C1 segment of cervical spinal cord (tissue), 14 donors: ENCODE data around the gene VAV2.
"Not testable (repeated sequence)": the region's sequence is repeated elsewhere in the genome, so short reads cannot be mapped to it uniquely, and the experiment has no call there.

Experiments used
- DNase-seq, 14 donors: peaks; one replicate each; lab custom pipeline; 2025; lab: John Stamatoyannopoulos, UW

VAV2 gene

GRCh38 chr9:133969681-133970580, 22.2 kb downstream of the VAV2 start:
- no peak for DNase-seq

- DNase-seq = no peak
These were observed 23.0 kb downstream of the VAV2 start for GRCh38 chr9:133968966-133969617.

DNA sequence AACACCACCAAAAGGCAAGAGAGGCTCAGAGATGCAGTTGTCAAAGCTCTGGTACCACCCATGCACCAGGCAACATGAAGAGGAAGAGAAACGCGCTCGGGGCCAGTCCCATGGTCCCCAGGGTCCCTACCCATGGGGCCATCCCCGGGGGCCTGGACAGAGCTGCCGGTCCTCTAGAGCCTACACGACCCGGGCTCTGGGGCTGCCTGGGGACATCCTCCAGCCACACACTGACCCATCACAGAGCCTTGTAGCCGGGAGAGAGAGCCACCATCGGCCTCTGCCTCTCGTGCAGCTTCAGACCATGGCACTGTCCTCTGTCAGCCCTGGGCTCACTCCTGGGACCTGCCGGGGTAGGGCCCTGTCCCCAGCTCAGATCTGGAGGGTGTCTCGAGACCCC, 23.7 kb downstream of the VAV2 start:
- no peak for DNase-seq

DNA sequence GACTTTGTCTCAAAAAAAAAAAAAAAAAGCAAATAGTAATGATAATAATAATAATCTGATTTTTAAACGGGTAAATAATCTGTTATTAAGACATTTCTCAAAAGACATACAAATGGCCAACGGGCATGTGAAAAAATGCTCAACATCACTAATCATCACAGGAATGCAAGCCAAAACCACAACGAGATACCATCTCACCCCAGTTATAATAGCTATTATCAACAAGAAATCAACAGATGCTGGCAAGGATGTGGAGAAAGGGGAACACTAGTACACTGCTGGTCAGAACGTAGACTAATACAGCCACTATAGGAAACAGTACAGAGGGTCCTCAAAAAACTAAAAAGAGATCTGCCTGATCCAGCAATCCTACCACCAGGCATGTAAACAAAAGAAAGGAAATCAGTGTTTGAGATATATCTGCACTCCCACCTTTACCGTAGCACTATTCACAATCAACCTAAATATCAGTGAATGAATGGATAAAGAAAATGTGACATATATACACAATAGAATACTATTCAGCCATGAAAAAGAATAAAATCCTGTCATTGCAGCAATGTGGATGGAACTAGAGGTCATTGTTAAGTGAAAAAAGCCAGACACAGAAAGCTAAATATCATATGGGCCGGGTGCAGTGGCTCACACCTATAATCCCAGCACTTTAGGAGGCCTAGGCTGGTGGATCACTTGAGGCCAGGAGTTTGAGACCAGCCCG, 24.9 kb downstream of the VAV2 start:
- DNase-seq = no peak

DNA sequence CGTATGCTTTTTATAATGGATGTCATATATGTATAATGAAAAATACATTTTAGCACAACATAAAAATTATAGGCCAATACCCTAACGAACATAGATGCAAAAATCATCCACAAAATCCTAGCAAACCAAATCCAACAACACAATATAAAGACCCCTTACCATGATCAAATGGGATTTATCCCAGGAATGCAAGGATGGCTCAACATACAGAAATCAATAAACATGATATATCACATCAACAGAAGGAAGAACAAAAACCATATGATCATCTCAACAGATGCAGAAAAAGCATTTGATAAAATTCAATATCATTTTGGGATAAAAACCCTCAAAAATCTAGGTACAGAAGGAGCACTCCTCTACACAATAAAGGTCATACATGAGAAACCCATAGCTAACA, 27.7 kb downstream of the VAV2 start:
- no peak for DNase-seq

GRCh38 chr9:133963166-133963565, 29.0 kb downstream of the VAV2 start:
- no peak for DNase-seq

- DNase-seq = no peak
These were observed 29.8 kb downstream of the VAV2 start for GRCh38 chr9:133962341-133962740.

- DNase-seq = no peak
These were observed 30.6 kb downstream of the VAV2 start for GRCh38 chr9:133961226-133962165.

- no peak for DNase-seq
These were observed 31.5 kb downstream of the VAV2 start for GRCh38 chr9:133960568-133961129.

GRCh38 chr9:133959966-133960567, 32.1 kb downstream of the VAV2 start:
- DNase-seq = no peak

DNA sequence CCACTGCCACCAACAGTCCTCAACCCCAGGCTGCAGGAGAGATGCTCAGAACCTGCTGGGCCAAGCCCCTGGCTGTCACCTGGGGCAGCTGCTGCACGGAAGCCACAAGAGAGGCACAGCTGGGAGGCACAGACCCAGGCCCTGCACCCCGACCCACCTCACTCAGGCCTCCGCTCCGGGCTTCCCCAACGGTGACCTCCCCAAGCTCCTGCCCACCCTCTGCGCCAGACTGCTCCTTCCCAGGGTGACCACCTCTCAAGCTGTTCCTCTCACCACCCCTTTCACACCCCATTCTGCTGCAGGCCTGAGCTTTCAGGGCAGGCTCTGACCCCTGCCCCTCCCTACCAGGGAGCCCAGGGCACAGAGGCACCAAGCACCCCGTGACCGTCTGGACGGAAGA, 33.0 kb downstream of the VAV2 start:
- no peak for DNase-seq

DNA sequence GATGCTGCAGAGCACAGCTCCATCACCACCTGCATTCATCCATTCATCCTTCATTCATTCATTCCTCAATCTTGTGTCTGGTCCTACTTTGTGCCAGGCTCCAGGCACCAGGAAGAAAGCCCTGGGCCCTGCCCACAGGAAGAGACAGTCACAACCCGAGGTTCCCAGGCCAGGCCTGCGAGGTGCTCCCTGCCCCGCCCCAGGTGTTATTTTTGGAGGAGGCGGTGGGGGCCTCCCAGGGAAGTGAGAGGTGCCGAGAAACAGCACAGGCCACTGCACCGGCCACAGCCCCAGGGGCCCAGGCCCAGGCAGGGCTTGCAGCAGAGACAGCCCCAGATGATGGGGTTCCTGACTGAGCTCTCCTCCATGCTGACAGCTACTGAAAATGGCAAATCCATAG, 33.4 kb downstream of the VAV2 start:
- no peak for DNase-seq

DNA sequence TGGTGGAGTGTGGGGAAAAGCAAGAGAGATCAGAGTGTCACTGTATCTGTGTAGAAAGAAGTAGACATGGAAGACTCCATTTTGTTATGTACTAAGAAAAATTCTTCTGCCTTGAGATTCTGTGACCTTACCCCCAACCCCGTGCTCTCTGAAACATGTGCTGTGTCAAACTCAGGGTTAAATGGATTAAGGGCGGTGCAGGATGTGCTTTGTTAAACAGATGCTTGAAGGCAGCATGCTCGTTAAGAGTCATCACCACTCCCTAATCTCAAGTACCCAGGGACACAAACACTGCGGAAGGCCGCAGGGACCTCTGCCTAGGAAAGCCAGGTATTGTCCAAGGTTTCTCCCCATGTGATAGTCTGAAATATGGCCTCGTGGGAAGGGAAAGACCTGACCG, 34.4 kb downstream of the VAV2 start:
- DNase-seq = not testable (repeated sequence)

GRCh38 chr9:133957328-133957727, 34.8 kb downstream of the VAV2 start:
- DNase-seq = no peak

- DNase-seq = peak in 1 of 14 donors; percentile 20
These were observed 35.5 kb downstream of the VAV2 start for GRCh38 chr9:133956520-133957076.

DNA sequence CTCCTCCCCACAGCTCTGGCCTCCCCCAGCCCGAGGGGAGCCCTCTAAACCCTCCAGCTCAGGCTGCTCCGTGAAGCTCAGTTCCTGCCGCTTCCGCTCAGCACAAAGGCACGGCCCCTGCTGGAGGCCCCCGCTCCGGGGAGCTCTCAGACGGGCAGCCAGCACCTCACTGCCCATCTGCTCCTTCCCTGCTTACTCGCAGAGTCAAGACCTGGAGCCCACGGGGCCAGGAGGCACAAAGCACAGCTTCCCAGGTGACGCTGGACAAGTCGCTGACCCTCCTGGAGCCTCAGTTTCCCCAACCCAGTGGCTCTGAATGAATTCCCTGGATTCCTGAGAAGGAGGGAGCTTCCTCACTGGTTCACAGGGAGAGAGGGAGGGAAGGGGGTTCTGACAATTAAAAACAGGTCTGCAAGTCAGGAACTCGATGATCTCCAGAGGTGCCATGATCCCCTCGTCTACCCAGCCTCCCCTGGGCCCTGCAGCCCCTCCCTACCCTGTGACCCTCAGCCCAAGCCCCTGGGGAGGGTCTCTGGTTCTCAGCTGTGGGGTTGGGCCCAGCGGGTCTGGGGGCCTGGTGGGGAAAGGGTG, 36.2 kb downstream of the VAV2 start:
- DNase-seq = no peak

DNA sequence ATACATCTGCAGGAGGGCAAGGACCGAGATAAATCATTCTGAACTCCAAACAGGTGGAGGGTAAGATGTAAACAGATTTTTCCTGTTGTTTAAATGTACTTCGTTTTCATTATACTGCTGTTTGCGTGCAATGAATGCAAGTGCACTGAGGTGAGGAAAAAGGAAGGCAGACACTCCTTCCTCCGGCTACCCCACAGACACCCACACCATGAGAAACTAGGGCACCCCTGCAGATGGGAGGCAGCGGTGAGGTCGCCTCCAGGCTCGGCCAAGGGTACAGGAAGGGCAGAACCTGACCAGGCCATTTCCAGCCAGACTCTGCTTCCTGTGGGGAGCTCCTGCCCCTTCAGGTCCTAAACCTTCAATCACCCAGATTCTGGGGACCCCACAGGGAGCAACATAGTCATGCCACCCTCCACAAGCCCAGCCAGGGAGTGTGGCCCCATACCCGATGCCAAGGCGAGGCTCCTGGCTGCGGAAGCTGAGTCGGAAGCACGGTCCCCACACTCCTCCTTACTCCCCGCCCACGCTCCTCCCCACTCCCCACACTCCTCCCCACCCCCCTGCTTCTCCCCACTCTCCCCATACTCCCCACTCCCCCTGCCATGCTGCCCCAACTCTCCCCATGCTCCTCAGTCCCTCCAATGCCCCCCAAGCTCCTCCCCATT, 37.1 kb downstream of the VAV2 start:
- no peak for DNase-seq

- DNase-seq = no peak
These were observed 38.0 kb downstream of the VAV2 start for GRCh38 chr9:133953976-133954709.

- DNase-seq = no peak
These were observed 38.5 kb downstream of the VAV2 start for GRCh38 chr9:133953621-133953975.
